Dermis blood vessel endothelial cell (primary cell): ENCODE results near the gene ATF3. TPM values are rescaled to one million over a fixed set of nuclear protein-coding genes. Genes with fewer than 3 reads are reported as not detected.

Experiments
- DNase-seq: peaks from one replicate; pipeline ENCODE4 v3.0.0; 2010
- total RNA-seq: library from RNA; depleted of rRNA; stranded (reverse); fragments of >200 nt; gene quantifications from 2 replicates; pipeline ENCODE4 v1.2.3, GENCODE V29; 2014

Gene ATF3
- total RNA-seq, 1 donor from 2014 or later = 6.0 TPM

GRCh38 chr1:212609701-212610574 lies 1.4 kb downstream of the ATF3 start:
- peak; percentile 44 for DNase-seq

DNA sequence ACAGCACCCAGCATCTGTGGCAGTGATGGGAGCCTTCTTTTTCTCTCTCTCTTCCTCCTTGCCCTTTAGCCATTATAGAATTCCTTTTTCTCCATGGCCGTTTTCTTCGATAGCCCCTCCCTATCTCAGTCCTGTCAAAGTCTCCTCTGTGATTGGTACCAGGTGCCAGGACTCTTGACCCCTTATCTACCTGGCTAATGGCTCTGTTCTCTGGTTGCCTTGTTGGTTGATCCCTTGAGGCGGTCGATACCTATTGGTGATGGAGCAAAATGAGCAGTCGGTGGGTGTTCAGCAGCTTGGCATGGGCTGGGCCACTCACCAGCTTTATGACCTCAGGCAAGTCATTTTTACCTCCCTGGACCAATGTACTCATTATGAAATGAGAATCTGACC lies 2.0 kb downstream of the ATF3 start:
- no peak for DNase-seq

DNA sequence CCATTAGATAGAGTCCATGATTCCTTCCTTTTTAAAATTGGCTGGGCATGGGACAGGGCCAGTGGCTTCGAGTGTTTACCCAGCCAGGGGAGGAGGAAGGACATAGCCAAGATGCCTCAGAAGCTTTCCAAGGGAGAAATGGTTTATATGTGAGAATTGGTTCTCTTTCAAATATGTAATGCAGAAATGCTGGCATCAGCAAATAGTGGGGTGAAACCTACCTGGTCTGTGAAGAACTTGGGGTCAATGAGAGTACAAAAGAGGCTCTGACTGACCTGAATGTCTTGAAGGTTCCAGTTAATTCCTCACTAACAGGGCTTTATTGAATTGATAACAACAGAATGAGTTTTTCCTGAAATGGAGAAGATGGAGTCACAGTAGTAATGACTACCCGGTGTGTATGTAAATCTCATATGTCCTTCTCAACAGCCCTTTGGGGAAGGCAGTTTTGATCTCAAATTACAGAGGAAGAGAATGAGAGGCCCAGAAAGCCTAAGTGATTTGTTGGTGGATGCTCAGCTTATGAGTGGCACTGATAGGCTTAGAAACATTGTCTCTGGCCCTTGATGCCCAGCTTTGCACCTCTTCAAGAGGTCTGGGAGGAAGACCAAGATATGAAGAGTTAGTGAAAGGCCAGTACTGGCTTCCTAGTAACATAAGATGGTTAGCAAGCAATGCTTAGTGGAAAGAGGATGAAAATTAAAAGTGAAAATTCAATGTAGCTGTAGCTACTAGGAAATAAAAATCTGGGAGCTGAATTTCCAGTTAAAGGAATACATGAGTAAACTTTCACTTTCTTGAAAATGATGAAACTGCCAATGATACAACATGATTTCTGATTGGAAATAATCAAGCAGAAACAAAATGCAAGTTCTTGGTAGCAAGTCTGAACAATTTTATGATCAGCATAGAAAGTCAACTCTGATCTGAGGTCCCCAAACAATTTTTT lies 2.7 kb downstream of the ATF3 start:
- DNase-seq = no peak

DNA sequence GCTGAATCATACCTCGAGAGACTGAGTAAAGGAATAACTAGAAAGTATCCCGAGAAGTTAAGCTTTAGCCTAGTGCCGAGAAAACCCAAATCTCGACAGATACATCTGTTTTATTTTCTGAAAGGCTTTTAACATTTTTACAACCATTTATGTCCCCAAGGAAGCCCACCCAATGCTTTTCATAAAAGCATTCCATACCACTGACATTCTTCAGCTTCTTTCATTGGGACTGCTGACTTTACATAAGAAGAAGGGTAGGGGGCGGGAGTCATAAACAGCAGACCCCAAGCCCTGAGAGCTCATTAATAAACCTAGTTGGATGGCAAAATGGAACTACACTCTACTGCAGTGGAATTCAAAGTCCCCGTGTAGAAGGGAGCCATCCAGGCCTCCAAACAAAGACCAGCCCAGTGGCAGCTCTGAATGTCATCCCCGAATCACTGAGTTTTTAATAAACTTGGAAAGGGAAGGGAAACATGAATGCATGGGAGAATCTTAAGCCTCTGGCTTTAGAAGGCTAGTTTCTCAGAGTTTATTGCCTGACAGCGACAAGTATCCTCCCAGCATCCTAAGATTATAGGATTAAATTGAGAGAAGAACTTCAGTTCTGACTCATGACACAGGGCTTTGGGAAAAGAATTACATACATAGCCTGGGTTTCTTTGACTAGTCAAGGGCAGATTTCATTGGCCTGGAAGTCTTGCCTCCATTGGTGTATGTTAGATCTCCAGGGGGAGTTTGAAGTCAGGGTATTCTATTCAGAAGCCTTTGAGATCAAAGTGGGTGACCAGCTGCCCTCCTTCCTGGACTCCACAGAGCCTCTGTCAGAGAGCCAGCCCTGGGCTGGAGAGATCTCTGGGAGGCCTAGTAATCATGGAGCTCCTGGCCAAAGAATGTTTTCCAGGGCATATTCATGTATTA lies 3.7 kb downstream of the ATF3 start:
- DNase-seq = no peak

DNA sequence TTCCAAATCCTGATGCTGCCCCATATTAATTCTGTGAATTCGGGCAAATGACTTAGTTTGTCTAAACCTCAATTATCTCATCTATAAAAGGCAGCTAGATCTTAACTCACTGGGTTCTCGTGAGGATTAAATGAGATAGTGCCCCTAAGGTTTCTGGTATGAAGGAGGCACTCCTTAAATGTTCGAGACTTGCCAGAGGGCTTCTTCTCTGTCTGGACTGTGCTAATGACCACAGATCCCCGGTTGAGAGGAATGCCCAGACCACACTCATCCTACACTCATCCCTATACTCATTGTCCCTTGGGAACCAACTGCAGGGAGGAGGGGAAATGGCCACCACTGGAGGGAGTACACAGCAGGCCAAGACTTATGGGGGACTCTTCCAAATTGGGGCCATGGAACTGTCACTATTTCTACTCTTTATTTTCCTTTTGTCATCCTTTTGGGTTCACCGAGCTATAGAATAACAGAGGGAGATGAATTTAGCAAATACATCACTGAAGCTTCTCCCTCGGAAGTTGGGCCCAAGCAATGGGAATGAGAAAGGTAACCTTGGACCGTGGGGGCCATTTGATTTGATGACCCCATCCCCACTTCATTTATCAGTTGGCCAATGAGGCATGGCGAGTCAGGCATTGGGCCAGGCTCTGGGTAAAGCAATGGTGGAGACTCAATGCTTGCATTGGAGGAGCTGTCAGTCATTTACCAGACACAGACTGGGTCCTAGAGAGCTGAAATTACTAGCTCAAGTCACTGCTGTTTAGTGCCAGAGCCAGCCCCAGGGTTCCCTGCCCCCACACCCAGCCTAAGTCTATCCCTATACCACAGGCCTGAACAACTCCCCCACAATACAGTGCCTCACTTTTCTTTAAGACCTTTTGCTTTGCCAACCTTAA lies 5.1 kb downstream of the ATF3 start:
- DNase-seq = no peak

DNA sequence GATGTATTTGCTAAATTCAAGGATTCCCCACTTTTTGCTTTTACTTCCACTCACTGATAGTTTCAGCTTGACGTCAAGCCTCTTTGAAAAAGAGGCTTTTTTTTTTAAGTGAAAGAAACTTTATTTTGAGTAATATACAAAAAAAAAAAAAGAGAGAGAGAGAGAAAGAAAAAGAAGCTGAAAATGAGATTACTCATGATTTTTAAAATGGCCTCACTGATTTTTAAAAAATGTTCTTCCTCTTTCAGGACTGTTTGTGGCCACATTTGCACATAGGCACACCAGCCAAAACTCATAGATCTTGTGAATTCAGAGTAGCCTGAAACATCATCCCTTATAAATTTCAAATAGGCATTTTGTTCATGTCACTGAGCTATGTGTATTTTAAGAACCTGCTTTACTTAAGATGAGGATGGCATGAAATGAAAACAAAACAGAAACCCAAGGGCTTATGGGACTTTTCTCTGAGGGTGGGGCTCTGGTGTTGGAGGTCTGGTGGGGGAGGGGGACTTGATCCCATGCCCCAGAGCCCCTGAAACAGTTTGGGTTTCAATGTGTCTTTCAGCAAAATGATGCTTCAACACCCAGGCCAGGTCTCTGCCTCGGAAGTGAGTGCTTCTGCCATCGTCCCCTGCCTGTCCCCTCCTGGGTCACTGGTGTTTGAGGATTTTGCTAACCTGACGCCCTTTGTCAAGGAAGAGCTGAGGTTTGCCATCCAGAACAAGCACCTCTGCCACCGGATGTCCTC lies 6.1 kb downstream of the ATF3 start:
- DNase-seq = no peak

GRCh38 chr1:212615201-212615470 lies 6.6 kb downstream of the ATF3 start:
- no peak for DNase-seq

GRCh38 chr1:212618466-212619210 lies 10.1 kb downstream of the ATF3 start:
- DNase-seq = no peak

GRCh38 chr1:212620293-212620692 lies 11.7 kb downstream of the ATF3 start:
- no peak for DNase-seq

GRCh38 chr1:212621043-212621948 lies 12.7 kb downstream of the ATF3 start:
- DNase-seq = peak; percentile 77

- DNase-seq = peak; percentile 48
Measured at GRCh38 chr1:212621949-212622305, 13.4 kb downstream of the ATF3 start.

GRCh38 chr1:212622467-212622866 lies 13.9 kb downstream of the ATF3 start:
- DNase-seq = no peak

GRCh38 chr1:212622906-212623305 lies 14.3 kb downstream of the ATF3 start:
- no peak for DNase-seq

- DNase-seq = no peak
Measured at GRCh38 chr1:212623603-212624002, 15.0 kb downstream of the ATF3 start.

DNA sequence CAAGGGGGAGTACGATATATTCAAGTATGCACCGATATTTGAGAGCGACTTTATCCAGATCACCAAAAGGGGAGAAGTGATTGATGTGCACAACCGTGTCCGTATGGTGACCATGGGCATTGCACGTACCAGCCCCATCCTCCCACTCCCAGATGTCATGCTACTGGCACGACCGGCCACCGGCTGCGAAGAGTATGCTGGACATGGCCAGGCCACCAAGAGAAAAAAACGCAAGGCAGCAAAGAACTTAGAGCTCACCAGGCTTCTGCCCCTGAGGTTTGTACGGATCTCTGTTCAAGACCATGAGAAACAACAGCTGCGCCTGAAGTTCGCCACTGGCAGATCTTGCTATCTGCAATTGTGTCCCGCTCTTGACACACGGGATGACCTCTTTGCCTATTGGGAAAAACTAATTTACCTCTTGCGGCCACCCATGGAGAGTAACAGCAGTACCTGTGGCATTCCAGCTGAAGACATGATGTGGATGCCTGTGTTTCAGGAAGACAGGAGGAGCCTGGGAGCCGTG lies 16.5 kb downstream of the ATF3 start:
- DNase-seq = no peak

- no peak for DNase-seq
Measured at GRCh38 chr1:212625781-212626450, 17.4 kb downstream of the ATF3 start.

- DNase-seq = no peak
Measured at GRCh38 chr1:212628046-212628445, 19.5 kb downstream of the ATF3 start.

DNA sequence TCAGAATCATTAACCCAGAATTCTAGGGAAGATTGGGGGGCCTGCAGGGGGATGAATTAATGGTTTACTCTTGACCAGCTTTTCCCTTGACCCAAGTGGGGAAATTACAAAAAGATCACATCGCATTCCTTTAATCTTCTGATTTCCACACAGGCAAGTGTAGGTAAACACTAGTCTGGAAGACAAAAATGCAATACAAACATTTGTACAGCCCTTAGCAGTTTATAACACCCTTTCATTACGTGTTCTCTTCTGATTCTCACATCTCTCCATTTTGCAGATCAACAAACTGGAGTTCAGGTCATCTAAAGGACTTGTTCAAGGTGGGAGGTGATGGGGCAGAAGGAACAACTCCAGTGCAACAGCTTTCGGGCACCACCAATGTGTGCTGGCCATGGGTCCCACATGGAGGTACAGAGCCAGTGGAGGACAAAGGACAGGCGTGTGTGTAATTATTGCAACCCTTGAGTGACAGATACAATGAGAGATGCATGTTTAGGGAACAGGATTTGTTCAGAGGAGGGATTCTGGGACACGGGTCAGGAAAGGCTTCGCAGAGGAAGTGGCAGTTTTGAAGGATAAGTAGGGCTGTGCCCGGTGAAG lies 20.4 kb downstream of the ATF3 start:
- no peak for DNase-seq
